ENCODE measurements around the gene TOM1.

- TF ChIP-seq CTCF (IDR thresholded peaks at IDR 0.05 in 8 of 11, conservative IDR thresholded peaks at IDR 0.05 in 3 of 11) (no peak), POLR2A (IDR thresholded peaks at IDR 0.05) (peak in 2 of 3 donors; percentile 2 to 12), POLR2AphosphoS5 (IDR thresholded peaks at IDR 0.05) (peak; percentile 82 to 90 (median 89))
Measured at GRCh38 chr22:35386670-35387288, 87.1 kb downstream of the TOM1 start.
